Prostate gland (tissue), 2 donors: ENCODE results near the gene STAT1.
"Not testable (repeated sequence)": the region's sequence is repeated elsewhere in the genome, so short reads cannot be mapped to it uniquely, and the experiment has no call there.

Source experiments
- CTCF ChIP-seq, 4 experiments: fragments of 200-600 bp in 2 of 4; fragments of 450-650 bp in 2 of 4; sonication (generic) in 2 of 4; IDR thresholded peaks; 1 replicate in 3 of 4; 2 replicates in 1 of 4; pipeline ENCODE4 v1.5.1; 2016 to 2019; ENCODE audit warnings: antibody characterized with exemption in 4 of 4, mild to moderate bottlenecking in 2 of 4, moderate library complexity in 2 of 4
- POLR2A ChIP-seq: fragments of 450-650 bp; IDR thresholded peaks from one replicate; pipeline ENCODE4 v1.6.1; 2016; ENCODE audit warnings: antibody characterized with exemption, mild to moderate bottlenecking
- POLR2AphosphoS5 ChIP-seq: sonication (generic); formaldehyde crosslinking; IDR thresholded peaks from one replicate; pipeline ENCODE4 v1.6.1; 2017; ENCODE audit warnings: antibody characterized with exemption

- TF ChIP-seq POLR2A; CTCF (IDR thresholded peaks at IDR 0.05); POLR2AphosphoS5: not testable (repeated sequence)
Measured at GRCh38 chr2:190961117-190961516, 52.9 kb downstream of the STAT1 start.
